ENCODE data around the gene RPL19.

GRCh38 chr17:39239640-39240314 lies 39.7 kb downstream of the RPL19 start:
- TF ChIP-seq POLR2AphosphoS5 (IDR thresholded peaks at IDR 0.05; ENCODE audit: borderline replicate concordance, low read depth, low read length) (no peak), EZH2 (IDR thresholded peaks at IDR 0.05) (no peak)

Data from SK-N-MC (cell line).